A549 (cell line): ENCODE data around the gene KRTAP4-12. TPM values are rescaled to one million over a fixed set of nuclear protein-coding genes. Genes with fewer than 3 reads are reported as not detected.
A peak's percentile ranks its signal among the peaks of the same experiment; 100 is the strongest.
"Not testable (repeated sequence)": the region's sequence is repeated elsewhere in the genome, so short reads cannot be mapped to it uniquely, and the experiment has no call there.

Experiments
- ATAC-seq, 2 experiments: fragments of 200-7000 bp in 1 of 2; fragments of >200 bp in 1 of 2; cut with Nextera tagmentation in 1 of 2; cut with Tn5 transposase in 1 of 2; 3 replicates each; pipeline versions ENCODE4 v1.8.0 to v1.9.1; 2018 to 2020; ENCODE audit warnings: mild to moderate bottlenecking in 1 of 2, moderate library complexity in 1 of 2
- CTCF ChIA-PET: fragments of 300-600 bp; sonication (Branson Sonifier 250); formaldehyde crosslinking; extraction: SDS; loops from one replicate; lab custom pipeline; 2021; ENCODE audit warnings: antibody characterized with exemption, inconsistent platforms; lab: Yijun Ruan, JAX
- POLR2A ChIA-PET: fragments of 350-600 bp; formaldehyde crosslinking; extraction: SDS; loops from one replicate; lab custom pipeline; 2021; ENCODE audit warnings: antibody characterized with exemption, inconsistent platforms; lab: Yijun Ruan, JAX
- DNase-seq, 2 experiments: peaks; one replicate each; pipeline versions ENCODE4 v3.0.0 to v3.0.0-alpha.2; 2011 to 2016; ENCODE audit warnings: low read depth in 1 of 2, low spot score in 1 of 2
- FAIRE-seq: peaks from 2 replicates; lab custom pipeline; 2011; peaks lifted over from hg19 to GRCh38; lab: Jason Lieb, UNC
- H3K27ac ChIP-seq, 2 experiments: fragments of >200 bp; sonication (Bioruptor Twin); formaldehyde crosslinking; 3 replicates each; pipeline ENCODE4 v1.5.1; 2016 to 2017
- H3K4me1 ChIP-seq: fragments of >200 bp; sonication (Bioruptor Twin); formaldehyde crosslinking; 3 replicates; pipeline ENCODE4 v1.6.1; 2016
- H3K4me2 ChIP-seq: fragments of >200 bp; sonication (Bioruptor Twin); formaldehyde crosslinking; 3 replicates; pipeline ENCODE4 v1.6.1; 2016
- H3K4me3 ChIP-seq: fragments of >200 bp; sonication (Bioruptor Twin); formaldehyde crosslinking; 3 replicates; pipeline ENCODE4 v1.5.1; 2016
- H3K9me3 ChIP-seq: fragments of >200 bp; sonication (Bioruptor Twin); formaldehyde crosslinking; 3 replicates; pipeline ENCODE4 v1.6.1; 2016
- BHLHE40 ChIP-seq: IDR thresholded peaks from 2 replicates; pipeline ENCODE4 v1.6.1; 2012; ENCODE audit warnings: low read depth, low read length, inconsistent platforms
- CBX2 ChIP-seq: fragments of 200-600 bp; sonication (generic); IDR thresholded peaks from 2 replicates; pipeline ENCODE4 v1.6.1; 2016; ENCODE audit warnings: low read depth, mild to moderate bottlenecking, borderline replicate concordance
- CEBPB ChIP-seq, 2 experiments: fragments of >200 bp in 1 of 2; sonication (Bioruptor Twin) in 1 of 2; formaldehyde crosslinking in 1 of 2; IDR thresholded peaks; 2 replicates each; pipeline ENCODE4 v1.6.1; 2012 to 2016
- E2F6 ChIP-seq: IDR thresholded peaks from 2 replicates; pipeline ENCODE4 v1.6.1; 2012; ENCODE audit warnings: low read depth, borderline replicate concordance
- EHMT2 ChIP-seq: fragments of 200-600 bp; sonication (generic); IDR thresholded peaks from 2 replicates; pipeline ENCODE4 v1.6.1; 2016; ENCODE audit warnings: antibody characterized with exemption, low read depth, mild to moderate bottlenecking, moderate library complexity
- FOXS1 ChIP-seq: fragments of 250-450 bp; sonication (Bioruptor Pico); IDR thresholded peaks from 2 replicates; pipeline ENCODE4 v1.5.0; 2020; ENCODE audit warnings: mild to moderate bottlenecking, moderate library complexity
- HOXB13 ChIP-seq: fragments of 250-450 bp; sonication (Bioruptor Pico); IDR thresholded peaks from 2 replicates; pipeline ENCODE4 v1.5.0; 2020; ENCODE audit warnings: low read depth, mild to moderate bottlenecking, moderate library complexity
- KDM5A ChIP-seq: fragments of 200-600 bp; sonication (generic); IDR thresholded peaks from 2 replicates; pipeline ENCODE4 v1.6.1; 2016; ENCODE audit warnings: antibody characterized with exemption, mild to moderate bottlenecking
- MAFK ChIP-seq: fragments of 450-650 bp; IDR thresholded peaks from 2 replicates; pipeline ENCODE4 v1.6.1; 2014; ENCODE audit not compliant: partially characterized antibody
- NR3C1 ChIP-seq: fragments of >200 bp; sonication (Bioruptor Twin); formaldehyde crosslinking; IDR thresholded peaks from 3 replicates; pipeline ENCODE4 v1.6.1; 2017
- RARB ChIP-seq: fragments of 250-450 bp; sonication (Bioruptor Pico); IDR thresholded peaks from 2 replicates; pipeline ENCODE4 v1.8.0; 2021; ENCODE audit warnings: mild to moderate bottlenecking, moderate library complexity
- RCOR1 ChIP-seq: fragments of 150-350 bp; IDR thresholded peaks from 2 replicates; pipeline ENCODE4 v1.6.1; 2014; ENCODE audit warnings: antibody characterized with exemption, low read length, low read depth
- RFX5 ChIP-seq: fragments of 450-650 bp; IDR thresholded peaks from 2 replicates; pipeline ENCODE4 v1.7.1; 2014; ENCODE audit warnings: antibody characterized with exemption, mild to moderate bottlenecking, moderate library complexity
- RNF2 ChIP-seq: fragments of 200-600 bp; sonication (generic); IDR thresholded peaks from 2 replicates; pipeline ENCODE4 v1.6.1; 2016; ENCODE audit warnings: low read depth, mild to moderate bottlenecking, antibody characterized with exemption, moderate library complexity, borderline replicate concordance
- SMC3 ChIP-seq: fragments of >200 bp; sonication (Bioruptor Twin); formaldehyde crosslinking; IDR thresholded peaks from 3 replicates; pipeline ENCODE4 v1.6.1; 2018; ENCODE audit warnings: inconsistent platforms
- ZNF302 ChIP-seq: fragments of 250-450 bp; sonication (Bioruptor Pico); IDR thresholded peaks from 2 replicates; pipeline ENCODE4 v1.9.0; 2021; ENCODE audit warnings: inconsistent platforms, mild to moderate bottlenecking, moderate library complexity
- ZSCAN20 ChIP-seq: fragments of 250-450 bp; sonication (Bioruptor Pico); IDR thresholded peaks from 2 replicates; pipeline ENCODE4 v1.8.0; 2022; ENCODE audit warnings: mild to moderate bottlenecking, moderate library complexity
- WGBS: methylation state at CpG from one replicate; pipeline ENCODE4 v1.1.6; 2017; ENCODE audit errors: missing lambda C conversion rate; 5-methylcytosine and 5-hydroxymethylcytosine counted together
- polyA plus RNA-seq, 4 experiments: library from polyadenylated mRNA; depleted of rRNA in 3 of 4; stranded (reverse); fragments of >200 nt; fragmentation: RNase III in 1 of 4; extraction: RNeasy Plus Mini Kit Qiagen cat#74134 plus additional on column Dnase treatment in 1 of 4; gene quantifications; 2 replicates in 3 of 4; 3 replicates in 1 of 4; pipeline ENCODE4 v1.2.3, GENCODE V29; 2011 to 2017
- TF ChIP-seq, protein P1 (sequence below): fragments of >200 bp; sonication (Bioruptor Twin); formaldehyde crosslinking; IDR thresholded peaks from 3 replicates; pipeline ENCODE4 v1.5.1; 2016
- TF ChIP-seq, protein P2 (sequence below): fragments of 200-600 bp; sonication (generic); IDR thresholded peaks from 2 replicates; pipeline ENCODE4 v1.6.1; 2016; ENCODE audit warnings: antibody characterized with exemption, mild to moderate bottlenecking, moderate library complexity

The KRTAP4-12 gene
- polyA plus RNA-seq, 2 of the 4 experiments (the other 2 are of a cell fraction) = not detected

- Histone ChIP-seq H3K27ac (no peak overlapping the region), H3K4me3 (no peak overlapping the region), H3K4me2 (no peak overlapping the region), H3K9me3 (no peaks in the 10 kb centered on the region), H3K4me1 (no peaks in the 10 kb centered on the region)
- ChIA-PET POLR2A (no interaction called here), CTCF (no interaction called here)
- FAIRE-seq (no peak), ATAC-seq (no peak), DNase-seq (no peak)
- 49% methylated on average over 3 of the region's 3 CpGs for WGBS
- TF ChIP-seq EHMT2 (no peak), E2F6 (no peak), RARB (CRISPR knock-in tag) (no peak), KDM5A (no peak), RCOR1 (no peak), RFX5 (no peak), CBX2 (no peak), HOXB13 (CRISPR knock-in tag) (no peak), CEBPB (IDR thresholded peaks at IDR 0.05) (no peak), ZSCAN20 (CRISPR knock-in tag) (no peak), MAFK (no peak), BHLHE40 (no peak), NR3C1 (no peak), SMC3 (no peak), FOXS1 (CRISPR knock-in tag) (no peak), RNF2 (no peak)
- TF ChIP-seq, protein P1, sequence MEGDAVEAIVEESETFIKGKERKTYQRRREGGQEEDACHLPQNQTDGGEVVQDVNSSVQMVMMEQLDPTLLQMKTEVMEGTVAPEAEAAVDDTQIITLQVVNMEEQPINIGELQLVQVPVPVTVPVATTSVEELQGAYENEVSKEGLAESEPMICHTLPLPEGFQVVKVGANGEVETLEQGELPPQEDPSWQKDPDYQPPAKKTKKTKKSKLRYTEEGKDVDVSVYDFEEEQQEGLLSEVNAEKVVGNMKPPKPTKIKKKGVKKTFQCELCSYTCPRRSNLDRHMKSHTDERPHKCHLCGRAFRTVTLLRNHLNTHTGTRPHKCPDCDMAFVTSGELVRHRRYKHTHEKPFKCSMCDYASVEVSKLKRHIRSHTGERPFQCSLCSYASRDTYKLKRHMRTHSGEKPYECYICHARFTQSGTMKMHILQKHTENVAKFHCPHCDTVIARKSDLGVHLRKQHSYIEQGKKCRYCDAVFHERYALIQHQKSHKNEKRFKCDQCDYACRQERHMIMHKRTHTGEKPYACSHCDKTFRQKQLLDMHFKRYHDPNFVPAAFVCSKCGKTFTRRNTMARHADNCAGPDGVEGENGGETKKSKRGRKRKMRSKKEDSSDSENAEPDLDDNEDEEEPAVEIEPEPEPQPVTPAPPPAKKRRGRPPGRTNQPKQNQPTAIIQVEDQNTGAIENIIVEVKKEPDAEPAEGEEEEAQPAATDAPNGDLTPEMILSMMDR = no peak
- TF ChIP-seq, protein P2, sequence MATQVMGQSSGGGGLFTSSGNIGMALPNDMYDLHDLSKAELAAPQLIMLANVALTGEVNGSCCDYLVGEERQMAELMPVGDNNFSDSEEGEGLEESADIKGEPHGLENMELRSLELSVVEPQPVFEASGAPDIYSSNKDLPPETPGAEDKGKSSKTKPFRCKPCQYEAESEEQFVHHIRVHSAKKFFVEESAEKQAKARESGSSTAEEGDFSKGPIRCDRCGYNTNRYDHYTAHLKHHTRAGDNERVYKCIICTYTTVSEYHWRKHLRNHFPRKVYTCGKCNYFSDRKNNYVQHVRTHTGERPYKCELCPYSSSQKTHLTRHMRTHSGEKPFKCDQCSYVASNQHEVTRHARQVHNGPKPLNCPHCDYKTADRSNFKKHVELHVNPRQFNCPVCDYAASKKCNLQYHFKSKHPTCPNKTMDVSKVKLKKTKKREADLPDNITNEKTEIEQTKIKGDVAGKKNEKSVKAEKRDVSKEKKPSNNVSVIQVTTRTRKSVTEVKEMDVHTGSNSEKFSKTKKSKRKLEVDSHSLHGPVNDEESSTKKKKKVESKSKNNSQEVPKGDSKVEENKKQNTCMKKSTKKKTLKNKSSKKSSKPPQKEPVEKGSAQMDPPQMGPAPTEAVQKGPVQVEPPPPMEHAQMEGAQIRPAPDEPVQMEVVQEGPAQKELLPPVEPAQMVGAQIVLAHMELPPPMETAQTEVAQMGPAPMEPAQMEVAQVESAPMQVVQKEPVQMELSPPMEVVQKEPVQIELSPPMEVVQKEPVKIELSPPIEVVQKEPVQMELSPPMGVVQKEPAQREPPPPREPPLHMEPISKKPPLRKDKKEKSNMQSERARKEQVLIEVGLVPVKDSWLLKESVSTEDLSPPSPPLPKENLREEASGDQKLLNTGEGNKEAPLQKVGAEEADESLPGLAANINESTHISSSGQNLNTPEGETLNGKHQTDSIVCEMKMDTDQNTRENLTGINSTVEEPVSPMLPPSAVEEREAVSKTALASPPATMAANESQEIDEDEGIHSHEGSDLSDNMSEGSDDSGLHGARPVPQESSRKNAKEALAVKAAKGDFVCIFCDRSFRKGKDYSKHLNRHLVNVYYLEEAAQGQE = no peak
These were observed 2.4 kb upstream of the KRTAP4-12 start for GRCh38 chr17:41126412-41126811.

- no peak overlapping the region for H3K4me3 ChIP-seq
- no peaks in the 10 kb centered on the region for H3K4me1 ChIP-seq
- FAIRE-seq = no peak
- no peak for ATAC-seq
- TF ChIP-seq ZNF302 (CRISPR knock-in tag) (no peak), MAFK (peak; percentile 55)
- TF ChIP-seq, all 56 proteins: peak for 1
- H3K4me2 ChIP-seq = no peak overlapping the region
- POLR2A ChIA-PET = no interaction called here
- CTCF ChIA-PET = no interaction called here
- no peak overlapping the region for H3K27ac ChIP-seq
- no peak for DNase-seq
- H3K9me3 ChIP-seq = no peaks in the 10 kb centered on the region
- 91% methylated on average over 2 of the region's 2 CpGs for WGBS
These were observed 1.1 kb upstream of the KRTAP4-12 start for GRCh38 chr17:41125064-41125463.

GRCh38 chr17:41123292-41123990 is 541 bp downstream of the KRTAP4-12 start:
- ATAC-seq, H3K4me1 ChIP-seq, H3K27ac ChIP-seq, FAIRE-seq, H3K9me3 ChIP-seq, H3K4me3 ChIP-seq, H3K4me2 ChIP-seq, DNase-seq, POLR2A ChIA-PET: not testable (repeated sequence)
- CTCF ChIA-PET = interaction anchor here (0.7 to 0.9 kb wide), 2 partner anchors 10 to 426 kb away, joined by 3 to 4 read pairs; no protein-coding TSS in a partner anchor
- 86% methylated on average over 11 of the region's 12 CpGs for WGBS
